Activated naive CD8-positive, alpha-beta T cell treated with anti-CD3 and anti-CD28 coated beads for 36 hours (primary cell): Measurements from ENCODE around the gene ABCC10. TPM values are rescaled to one million over a fixed set of nuclear protein-coding genes. Genes with fewer than 3 reads are reported as not detected.

Experiments
- DNase-seq: peaks from one replicate; pipeline ENCODE4 v3.0.0; 2021
- H3K27ac Mint-ChIP-seq: one replicate; pipeline ENCODE4 v1.8.0; 2022; ENCODE audit warnings: mild to moderate bottlenecking, moderate library complexity, mixed read lengths
- H3K27me3 Mint-ChIP-seq: one replicate; pipeline ENCODE4 v1.8.0; 2022; ENCODE audit warnings: mild to moderate bottlenecking, mixed read lengths
- H3K36me3 Mint-ChIP-seq: one replicate; pipeline ENCODE4 v1.8.0; 2021; ENCODE audit warnings: mild to moderate bottlenecking, mixed read lengths
- H3K4me1 Mint-ChIP-seq: one replicate; pipeline ENCODE4 v1.8.0; 2021; ENCODE audit warnings: mixed read lengths
- H3K4me3 Mint-ChIP-seq: one replicate; pipeline ENCODE4 v1.8.0; 2022; ENCODE audit warnings: mild to moderate bottlenecking, moderate library complexity, mixed read lengths
- H3K9me3 Mint-ChIP-seq: one replicate; pipeline ENCODE4 v1.8.0; 2022; ENCODE audit warnings: mixed read lengths
- total RNA-seq, 2 experiments: library from RNA; stranded (reverse); gene quantifications; one replicate each; pipeline ENCODE4 v1.2.3, GENCODE V29; 2021

The ABCC10 gene
- total RNA-seq, 2 experiments from 2014 or later, result 22.9 to 24.3 TPM

DNA sequence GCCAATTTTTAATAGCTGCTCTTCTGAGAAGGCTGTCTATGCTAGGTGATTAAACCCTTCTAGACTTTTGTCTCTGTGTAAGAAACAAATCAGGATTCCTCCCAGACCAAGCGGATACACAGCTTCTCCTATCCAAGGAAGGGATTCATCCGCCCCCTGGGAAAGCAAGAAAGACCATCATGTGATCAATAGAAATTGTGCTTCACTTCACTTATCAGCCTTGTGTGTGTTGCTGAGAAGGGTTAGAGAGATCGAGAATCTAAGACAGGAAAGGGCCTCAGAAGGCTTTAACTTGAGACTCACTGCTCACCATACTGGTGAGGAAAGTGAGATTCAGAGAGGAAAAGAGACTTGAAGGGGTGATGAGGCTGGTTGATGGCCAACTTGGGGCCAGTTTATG lies 1.5 kb downstream of the ABCC10 start:
- Mint-ChIP-seq H3K27ac (peak overlapping the region; percentile 94), H3K4me3 (peak overlapping the region; percentile 94), H3K4me1 (peaks cover 11% of the 10 kb centered on the region), H3K9me3 (no peaks in the 10 kb centered on the region), H3K27me3 (no peaks in the 10 kb centered on the region), H3K36me3 (peaks cover 5% of the 10 kb centered on the region)
- DNase-seq, result no peak

DNA sequence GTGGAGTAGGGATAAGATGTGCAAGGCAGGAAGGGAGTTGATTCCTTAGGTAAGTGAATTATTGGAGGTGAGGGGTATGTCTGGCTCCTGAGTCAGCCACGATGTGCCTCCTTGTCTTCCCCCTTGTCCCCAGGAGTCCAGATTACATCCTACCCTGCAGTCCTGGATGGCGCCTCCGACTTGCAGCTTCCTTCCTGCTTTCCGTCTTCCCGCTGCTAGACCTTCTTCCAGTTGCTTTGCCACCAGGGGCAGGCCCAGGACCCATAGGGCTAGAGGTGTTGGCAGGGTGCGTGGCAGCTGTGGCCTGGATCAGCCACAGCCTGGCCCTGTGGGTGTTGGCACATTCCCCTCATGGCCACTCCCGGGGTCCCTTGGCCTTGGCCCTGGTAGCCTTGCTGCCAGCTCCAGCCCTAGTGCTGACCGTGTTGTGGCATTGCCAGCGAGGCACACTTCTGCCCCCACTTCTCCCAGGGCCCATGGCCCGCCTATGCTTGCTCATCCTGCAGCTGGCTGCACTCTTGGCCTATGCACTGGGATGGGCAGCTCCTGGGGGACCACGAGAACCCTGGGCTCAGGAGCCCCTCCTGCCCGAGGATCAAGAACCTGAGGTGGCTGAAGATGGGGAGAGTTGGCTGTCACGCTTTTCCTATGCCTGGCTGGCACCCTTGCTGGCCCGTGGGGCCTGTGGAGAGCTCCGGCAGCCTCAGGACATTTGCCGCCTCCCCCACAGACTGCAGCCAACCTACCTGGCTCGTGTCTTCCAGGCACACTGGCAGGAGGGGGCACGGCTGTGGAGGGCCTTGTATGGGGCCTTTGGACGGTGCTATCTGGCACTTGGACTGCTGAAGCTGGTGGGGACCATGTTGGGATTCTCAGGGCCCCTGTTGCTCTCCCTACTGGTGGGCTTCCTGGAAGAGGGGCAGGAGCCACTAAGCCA lies 4.9 kb downstream of the ABCC10 start:
- Mint-ChIP-seq H3K9me3 (no peaks in the 10 kb centered on the region), H3K36me3 (peaks cover 7% of the 10 kb centered on the region), H3K27me3 (no peaks in the 10 kb centered on the region), H3K4me1 (peaks cover 20% of the 10 kb centered on the region), H3K27ac (no peak overlapping the region), H3K4me3 (no peak overlapping the region)
- DNase-seq, result no peak

DNA sequence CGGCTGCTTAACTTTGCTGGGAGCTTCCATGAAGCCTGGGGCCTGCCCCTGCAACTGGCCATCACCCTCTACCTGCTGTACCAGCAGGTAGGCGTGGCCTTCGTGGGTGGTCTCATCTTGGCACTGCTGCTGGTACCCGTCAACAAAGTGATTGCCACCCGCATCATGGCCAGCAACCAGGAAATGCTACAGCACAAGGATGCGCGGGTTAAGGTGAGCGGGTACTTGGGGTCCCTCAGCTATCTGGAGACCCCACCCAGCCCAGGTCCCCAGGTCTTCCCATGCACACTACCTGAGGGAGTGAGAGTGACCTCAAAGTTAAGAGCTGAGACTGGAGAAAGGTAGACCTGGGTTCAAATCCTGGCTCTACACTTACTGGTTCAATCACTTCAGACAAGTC lies 5.8 kb downstream of the ABCC10 start:
- no peak overlapping the region for H3K27ac Mint-ChIP-seq
- no peaks in the 10 kb centered on the region for H3K9me3 Mint-ChIP-seq
- DNase-seq, result no peak
- no peaks in the 10 kb centered on the region for H3K27me3 Mint-ChIP-seq
- no peak overlapping the region for H3K4me3 Mint-ChIP-seq
- peaks cover 7% of the 10 kb centered on the region for H3K36me3 Mint-ChIP-seq
- H3K4me1 Mint-ChIP-seq, result peaks cover 20% of the 10 kb centered on the region

DNA sequence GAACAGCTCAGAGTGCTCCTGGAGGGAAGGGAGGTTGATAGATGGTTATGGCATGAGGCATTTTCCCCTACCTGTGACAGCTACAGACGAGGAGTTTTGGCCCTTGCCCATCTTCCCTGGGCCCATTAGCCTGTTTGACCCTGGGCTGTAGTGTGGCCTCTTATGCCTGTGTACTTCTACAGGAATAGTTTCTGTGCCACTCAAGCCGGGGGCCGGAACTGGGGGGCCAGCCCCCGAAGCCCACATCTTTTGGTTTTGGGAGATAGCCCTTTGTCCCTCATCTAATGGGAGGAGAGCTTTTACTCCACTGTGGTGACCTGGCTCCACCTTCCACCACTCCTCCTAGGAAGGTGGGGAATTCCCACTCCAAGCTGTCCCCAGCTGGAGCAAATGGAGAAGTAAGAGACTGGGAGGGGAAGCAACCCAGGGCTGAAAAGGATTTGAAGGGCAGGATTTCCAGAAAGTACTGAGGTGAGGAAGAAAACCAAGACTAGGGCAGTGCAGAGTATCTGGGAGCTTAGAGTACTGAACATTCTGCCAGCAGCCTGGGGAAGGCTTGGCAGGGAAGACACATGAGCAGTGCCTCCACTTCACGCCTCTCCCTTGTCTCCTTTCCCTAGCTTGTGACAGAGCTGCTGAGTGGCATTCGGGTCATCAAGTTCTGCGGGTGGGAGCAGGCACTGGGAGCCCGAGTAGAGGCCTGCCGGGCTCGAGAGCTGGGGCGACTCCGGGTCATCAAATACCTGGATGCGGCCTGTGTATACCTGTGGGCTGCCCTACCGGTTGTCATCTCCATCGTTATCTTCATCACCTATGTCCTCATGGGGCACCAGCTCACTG lies 6.9 kb downstream of the ABCC10 start:
- peaks cover 5% of the 10 kb centered on the region for H3K36me3 Mint-ChIP-seq

DNA sequence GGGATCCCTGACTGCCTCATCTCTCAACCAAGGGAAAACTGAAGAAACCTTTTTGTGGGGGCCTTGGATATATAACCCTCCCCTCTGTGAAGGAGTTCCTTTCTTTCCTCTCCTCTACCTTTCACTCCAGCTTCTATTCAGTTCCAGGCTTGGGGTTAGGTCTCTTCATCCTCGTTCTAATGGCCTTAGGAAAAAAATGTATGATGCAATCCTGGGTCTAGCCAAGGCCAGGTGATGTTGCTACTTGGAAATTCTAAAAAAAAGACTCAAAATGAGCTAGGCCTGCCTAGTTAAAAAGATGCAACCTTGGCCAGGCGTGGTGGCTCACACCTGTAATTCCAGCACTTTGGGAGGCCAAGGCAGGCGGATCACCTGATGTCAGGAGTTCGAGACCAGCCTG lies 7.6 kb downstream of the ABCC10 start:
- DNase-seq, result no peak
- Mint-ChIP-seq H3K36me3 (peaks cover 5% of the 10 kb centered on the region), H3K27ac (no peak overlapping the region), H3K4me1 (peaks cover 11% of the 10 kb centered on the region), H3K4me3 (no peak overlapping the region), H3K9me3 (no peaks in the 10 kb centered on the region), H3K27me3 (no peaks in the 10 kb centered on the region)

More for the DNA sequence above, 6.9 kb downstream of the ABCC10 start:
- Mint-ChIP-seq H3K4me1 (peaks cover 11% of the 10 kb centered on the region), H3K27me3 (no peaks in the 10 kb centered on the region), H3K4me3 (no peak overlapping the region), H3K27ac (no peak overlapping the region), H3K9me3 (no peaks in the 10 kb centered on the region)
- no peak for DNase-seq

DNA sequence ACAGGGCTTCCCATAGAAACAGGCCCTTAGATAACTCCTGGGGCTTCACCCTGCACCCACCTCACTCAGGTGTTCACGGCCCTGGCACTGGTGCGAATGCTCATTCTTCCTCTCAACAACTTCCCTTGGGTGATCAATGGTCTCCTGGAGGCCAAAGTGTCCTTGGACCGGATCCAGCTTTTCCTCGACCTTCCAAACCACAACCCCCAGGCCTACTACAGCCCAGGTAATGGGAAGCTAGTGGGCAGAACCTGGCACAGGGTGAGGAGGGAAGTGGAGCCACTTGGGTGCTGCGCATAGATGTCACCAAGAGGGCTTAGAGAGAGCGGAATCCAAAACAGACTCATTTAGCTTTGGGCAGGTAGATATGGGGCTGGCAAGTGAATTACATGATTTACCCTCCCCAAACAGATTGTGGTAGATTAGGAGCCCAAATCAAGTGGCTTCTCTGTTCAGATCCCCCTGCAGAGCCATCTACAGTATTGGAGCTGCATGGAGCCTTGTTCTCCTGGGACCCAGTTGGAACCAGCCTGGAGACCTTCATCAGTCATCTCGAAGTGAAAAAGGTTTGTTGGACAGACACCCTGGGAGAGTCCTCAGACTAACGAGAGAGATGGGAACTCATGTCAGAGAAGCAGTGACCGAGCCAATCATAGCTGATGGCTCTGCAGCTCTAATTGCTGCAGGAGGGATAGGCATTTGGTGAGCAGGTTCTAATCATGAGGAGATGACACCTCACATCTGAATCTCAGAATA lies 8.5 kb downstream of the ABCC10 start:
- H3K27ac Mint-ChIP-seq, result no peak overlapping the region
- H3K36me3 Mint-ChIP-seq, result peaks cover 5% of the 10 kb centered on the region
- no peaks in the 10 kb centered on the region for H3K9me3 Mint-ChIP-seq
- H3K4me1 Mint-ChIP-seq, result peaks cover 11% of the 10 kb centered on the region
- no peak for DNase-seq
- H3K4me3 Mint-ChIP-seq, result no peak overlapping the region
- H3K27me3 Mint-ChIP-seq, result no peaks in the 10 kb centered on the region

DNA sequence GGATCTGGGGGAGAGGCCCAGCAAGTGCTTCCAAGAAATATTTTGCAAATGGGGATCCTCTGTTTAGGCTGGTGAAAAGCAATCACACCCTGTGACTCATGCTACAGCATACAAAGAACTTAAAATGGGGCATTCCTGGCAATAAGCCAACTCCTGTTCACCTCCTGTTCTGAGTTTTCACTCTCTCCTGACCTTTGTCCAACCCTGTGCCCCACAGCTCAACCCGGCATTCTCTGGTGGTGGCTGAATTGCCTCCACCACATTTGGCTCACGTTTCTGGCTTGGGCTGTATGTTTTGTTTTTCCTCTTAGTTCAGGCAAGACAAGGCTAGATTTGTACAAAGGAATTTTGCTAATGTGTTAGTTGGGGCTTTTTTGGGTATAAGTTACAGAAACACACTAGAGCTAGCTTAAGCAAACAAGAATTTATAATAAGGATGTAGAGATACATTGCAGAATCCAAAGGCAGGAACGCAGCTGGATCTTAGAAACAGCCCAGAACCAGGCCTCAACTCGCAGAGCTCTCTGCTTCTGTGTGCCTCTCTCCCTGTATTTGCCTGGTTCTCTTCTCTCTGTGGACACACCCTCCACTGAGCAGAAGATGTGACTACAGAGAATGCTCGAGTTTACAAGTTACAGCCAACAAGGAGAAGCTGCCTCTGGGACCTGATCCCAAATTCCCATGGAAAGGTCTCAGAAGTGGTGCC lies 9.4 kb downstream of the ABCC10 start:
- peaks cover 4% of the 10 kb centered on the region for H3K36me3 Mint-ChIP-seq
- no peak for DNase-seq
- peak overlapping the region; percentile 25 for H3K27ac Mint-ChIP-seq
- no peaks in the 10 kb centered on the region for H3K9me3 Mint-ChIP-seq
- H3K4me3 Mint-ChIP-seq, result no peak overlapping the region
- H3K4me1 Mint-ChIP-seq, result peaks cover 11% of the 10 kb centered on the region
- H3K27me3 Mint-ChIP-seq, result no peaks in the 10 kb centered on the region

DNA sequence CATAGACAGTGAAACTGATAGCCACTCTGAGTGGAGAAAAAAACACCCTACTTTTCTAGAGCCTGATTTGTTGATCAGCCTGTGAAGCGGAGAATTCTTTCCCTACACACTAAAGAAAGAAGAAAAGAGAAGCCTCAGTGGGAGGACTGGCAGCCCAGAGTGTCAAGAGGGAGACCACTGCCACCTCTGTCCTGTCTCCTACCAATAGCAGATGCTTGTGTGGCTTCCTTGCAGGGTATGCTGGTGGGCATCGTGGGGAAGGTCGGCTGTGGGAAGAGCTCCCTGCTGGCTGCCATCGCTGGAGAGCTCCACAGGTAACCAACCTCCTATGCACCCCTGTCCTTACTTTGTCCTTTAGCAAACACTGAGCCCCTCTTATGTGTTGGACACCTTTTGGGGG lies 10.4 kb downstream of the ABCC10 start:
- DNase-seq, result no peak
- Mint-ChIP-seq H3K9me3 (no peaks in the 10 kb centered on the region), H3K27me3 (no peaks in the 10 kb centered on the region), H3K27ac (no peak overlapping the region), H3K36me3 (peaks cover 3% of the 10 kb centered on the region), H3K4me3 (no peak overlapping the region), H3K4me1 (peaks cover 11% of the 10 kb centered on the region)

DNA sequence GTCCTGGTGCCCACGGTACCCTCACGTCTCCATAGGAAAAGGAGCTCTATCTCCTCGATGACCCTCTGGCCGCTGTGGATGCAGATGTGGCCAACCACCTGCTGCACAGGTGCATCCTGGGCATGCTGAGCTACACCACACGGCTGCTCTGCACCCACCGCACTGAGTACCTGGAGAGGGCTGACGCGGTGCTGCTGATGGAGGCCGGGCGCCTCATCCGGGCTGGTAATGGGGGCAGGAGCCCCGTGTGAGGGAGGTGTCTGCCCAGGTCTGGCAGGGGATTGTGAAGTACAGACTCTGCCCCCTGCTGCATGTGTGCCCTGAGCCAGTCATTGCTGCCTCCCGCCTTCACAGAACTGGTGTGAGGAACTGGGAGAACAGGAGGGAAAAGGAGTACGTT lies 15.6 kb downstream of the ABCC10 start:
- Mint-ChIP-seq H3K27ac (no peak overlapping the region), H3K4me1 (no peaks in the 10 kb centered on the region), H3K9me3 (no peaks in the 10 kb centered on the region), H3K4me3 (no peak overlapping the region), H3K27me3 (no peaks in the 10 kb centered on the region), H3K36me3 (no peaks in the 10 kb centered on the region)
- no peak for DNase-seq

DNA sequence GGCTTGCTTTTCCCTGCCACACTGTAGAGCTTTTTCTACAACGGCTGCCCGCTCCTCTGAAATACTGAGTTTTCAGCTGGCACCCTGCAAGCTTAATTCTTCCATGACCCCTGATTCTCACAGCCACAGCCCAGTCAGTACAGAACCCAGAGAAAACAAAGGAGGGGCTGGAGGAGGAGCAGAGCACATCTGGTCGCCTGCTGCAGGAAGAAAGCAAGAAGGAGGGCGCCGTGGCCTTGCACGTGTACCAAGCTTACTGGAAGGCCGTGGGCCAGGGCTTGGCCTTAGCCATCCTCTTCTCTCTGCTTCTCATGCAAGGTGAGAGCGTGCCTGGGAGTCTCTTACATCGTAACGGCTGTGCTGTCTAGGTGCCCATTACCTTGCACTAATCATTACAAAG lies 16.7 kb downstream of the ABCC10 start:
- DNase-seq, result no peak
- H3K27me3 Mint-ChIP-seq, result no peaks in the 10 kb centered on the region
- no peaks in the 10 kb centered on the region for H3K9me3 Mint-ChIP-seq
- H3K4me3 Mint-ChIP-seq, result no peak overlapping the region
- H3K27ac Mint-ChIP-seq, result no peak overlapping the region
- H3K36me3 Mint-ChIP-seq, result peaks cover 2% of the 10 kb centered on the region
- H3K4me1 Mint-ChIP-seq, result no peaks in the 10 kb centered on the region

DNA sequence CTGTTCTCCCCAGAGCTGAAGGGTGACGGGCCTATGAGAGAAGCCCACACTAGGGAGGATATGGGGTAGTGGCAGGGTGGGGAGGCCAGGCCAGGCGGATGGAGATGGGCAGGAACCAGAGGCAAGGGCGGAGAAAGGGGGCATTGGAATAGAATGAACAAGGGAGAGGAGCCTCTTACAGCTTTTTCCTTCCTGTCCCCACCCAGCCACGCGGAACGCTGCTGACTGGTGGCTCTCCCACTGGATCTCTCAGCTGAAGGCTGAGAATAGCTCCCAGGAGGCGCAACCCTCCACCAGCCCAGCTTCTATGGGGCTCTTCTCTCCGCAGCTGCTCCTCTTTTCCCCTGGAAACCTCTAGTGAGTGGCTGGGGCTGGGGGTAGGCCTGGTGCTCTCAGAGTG lies 17.2 kb downstream of the ABCC10 start:
- no peak for DNase-seq
- H3K4me1 Mint-ChIP-seq, result no peaks in the 10 kb centered on the region
- no peaks in the 10 kb centered on the region for H3K27me3 Mint-ChIP-seq
- no peak overlapping the region for H3K27ac Mint-ChIP-seq
- no peaks in the 10 kb centered on the region for H3K9me3 Mint-ChIP-seq
- H3K36me3 Mint-ChIP-seq, result peaks cover 2% of the 10 kb centered on the region
- H3K4me3 Mint-ChIP-seq, result no peak overlapping the region

DNA sequence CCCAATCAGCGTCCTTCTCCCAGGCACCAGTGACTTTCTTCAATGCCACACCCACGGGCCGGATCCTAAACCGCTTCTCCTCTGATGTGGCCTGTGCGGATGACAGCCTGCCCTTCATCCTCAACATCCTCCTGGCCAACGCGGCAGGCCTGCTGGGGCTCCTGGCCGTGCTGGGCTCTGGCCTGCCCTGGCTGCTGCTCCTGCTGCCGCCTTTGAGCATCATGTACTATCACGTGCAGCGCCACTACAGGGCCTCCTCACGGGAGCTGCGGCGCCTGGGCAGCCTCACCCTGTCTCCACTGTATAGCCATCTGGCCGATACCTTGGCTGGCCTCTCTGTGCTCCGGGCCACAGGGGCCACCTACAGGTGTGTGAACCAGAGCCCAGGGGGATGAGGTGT lies 18.2 kb downstream of the ABCC10 start:
- H3K4me3 Mint-ChIP-seq, result no peak overlapping the region
- no peaks in the 10 kb centered on the region for H3K4me1 Mint-ChIP-seq
- DNase-seq, result no peak
- H3K27ac Mint-ChIP-seq, result no peak overlapping the region
- H3K9me3 Mint-ChIP-seq, result no peaks in the 10 kb centered on the region
- H3K36me3 Mint-ChIP-seq, result peaks cover 2% of the 10 kb centered on the region
- no peaks in the 10 kb centered on the region for H3K27me3 Mint-ChIP-seq

DNA sequence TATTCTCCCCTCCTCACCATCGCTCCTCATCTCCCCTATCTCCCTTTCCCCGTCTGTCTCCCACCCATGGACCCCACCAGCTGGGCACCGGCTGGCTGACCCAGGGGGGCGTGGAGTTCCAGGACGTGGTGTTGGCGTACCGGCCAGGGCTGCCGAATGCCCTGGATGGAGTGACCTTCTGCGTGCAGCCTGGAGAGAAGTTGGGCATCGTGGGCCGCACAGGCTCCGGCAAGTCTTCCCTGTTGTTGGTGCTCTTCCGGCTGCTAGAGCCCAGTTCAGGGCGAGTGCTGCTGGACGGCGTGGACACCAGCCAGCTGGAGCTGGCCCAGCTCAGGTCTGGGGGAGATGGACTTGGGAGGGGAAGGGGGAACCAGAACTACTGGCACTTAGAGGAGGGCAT lies 20.3 kb downstream of the ABCC10 start:
- Mint-ChIP-seq H3K4me3 (no peak overlapping the region), H3K9me3 (no peaks in the 10 kb centered on the region), H3K36me3 (peaks cover 2% of the 10 kb centered on the region), H3K27ac (no peak overlapping the region), H3K27me3 (no peaks in the 10 kb centered on the region), H3K4me1 (no peaks in the 10 kb centered on the region)
- no peak for DNase-seq

DNA sequence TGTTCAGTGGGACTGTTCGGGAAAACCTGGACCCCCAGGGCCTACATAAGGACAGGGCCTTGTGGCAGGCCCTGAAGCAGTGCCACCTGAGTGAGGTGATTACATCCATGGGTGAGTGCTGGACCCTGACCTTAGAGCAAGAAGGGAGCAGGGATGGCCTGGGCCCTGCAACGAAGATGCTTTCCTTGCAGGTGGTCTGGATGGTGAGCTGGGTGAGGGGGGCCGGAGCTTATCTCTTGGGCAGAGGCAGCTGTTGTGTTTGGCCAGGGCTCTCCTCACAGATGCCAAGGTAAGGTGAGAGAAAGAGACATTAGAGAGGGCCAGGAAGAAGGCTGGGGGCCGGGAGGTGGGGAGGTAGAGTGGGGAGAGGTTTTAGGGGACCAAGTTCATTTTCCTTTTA lies 21.6 kb downstream of the ABCC10 start:
- DNase-seq, result no peak
- Mint-ChIP-seq H3K27ac (no peak overlapping the region), H3K27me3 (no peaks in the 10 kb centered on the region), H3K4me1 (no peaks in the 10 kb centered on the region), H3K9me3 (no peaks in the 10 kb centered on the region), H3K36me3 (peaks cover 2% of the 10 kb centered on the region), H3K4me3 (no peak overlapping the region)
